Neutrophil (primary cell): ENCODE results near the gene ARHGEF40.

Experiments used
- H3K27ac ChIP-seq: fragments of 200-600 bp; sonication (generic); 2 replicates; pipeline ENCODE4 v1.5.1; 2016; ENCODE audit warnings: mild to moderate bottlenecking, moderate library complexity
- H3K27me3 ChIP-seq: fragments of 200-600 bp; sonication (generic); 2 replicates; pipeline ENCODE4 v1.6.0; 2016; ENCODE audit warnings: mild to moderate bottlenecking
- H3K36me3 ChIP-seq: fragments of 200-600 bp; sonication (generic); 2 replicates; pipeline ENCODE4 v1.5.1; 2017
- H3K4me1 ChIP-seq, 2 experiments: fragments of 200-600 bp in 1 of 2; sonication (generic) in 1 of 2; 1 replicate in 1 of 2; 2 replicates in 1 of 2; pipeline versions ENCODE4 v1.5.1 to v1.6.1; 2013 to 2016; ENCODE audit warnings: low read depth in 1 of 2, low read length in 1 of 2, mild to moderate bottlenecking in 1 of 2, moderate library complexity in 1 of 2; ENCODE audit not compliant: control insufficient read depth in 1 of 2, insufficient read depth in 1 of 2
- H3K4me3 ChIP-seq, 2 experiments: fragments of 200-600 bp in 1 of 2; sonication (generic) in 1 of 2; 1 replicate in 1 of 2; 2 replicates in 1 of 2; pipeline ENCODE4 v1.5.1; 2013 to 2016; ENCODE audit warnings: low read depth in 1 of 2, low read length in 1 of 2, mild to moderate bottlenecking in 1 of 2, moderate library complexity in 1 of 2
- H3K9me3 ChIP-seq: fragments of 200-600 bp; sonication (generic); 2 replicates; pipeline ENCODE4 v1.5.1; 2016
- CTCF ChIP-seq: fragments of 200-600 bp; sonication (generic); IDR thresholded peaks from 2 replicates; pipeline ENCODE4 v1.5.1; 2016; ENCODE audit warnings: antibody characterized with exemption

ARHGEF40 gene

GRCh38 chr14:21048638-21049037, 21.5 kb upstream of the ARHGEF40 start:
- Histone ChIP-seq H3K9me3 (no peaks in the 10 kb centered on the region), H3K27ac (no peak overlapping the region), H3K4me3 (no peak overlapping the region), H3K36me3 (no peaks in the 10 kb centered on the region), H3K4me1 (no peaks in the 10 kb centered on the region), H3K27me3 (peaks cover 16% of the 10 kb centered on the region)
- no peak for TF ChIP-seq CTCF

GRCh38 chr14:21049271-21049673, 20.8 kb upstream of the ARHGEF40 start:
- no peak for TF ChIP-seq CTCF
- H3K9me3 ChIP-seq = no peaks in the 10 kb centered on the region

GRCh38 chr14:21050597-21050996, 19.5 kb upstream of the ARHGEF40 start:
- H3K4me3 ChIP-seq = no peak overlapping the region
- H3K27me3 ChIP-seq = no peaks in the 10 kb centered on the region
- H3K27ac ChIP-seq = no peak overlapping the region
- H3K36me3 ChIP-seq = no peaks in the 10 kb centered on the region
- no peak for TF ChIP-seq CTCF
- no peaks in the 10 kb centered on the region for H3K4me1 ChIP-seq
- no peaks in the 10 kb centered on the region for H3K9me3 ChIP-seq

More at GRCh38 chr14:21049271-21049673, 20.8 kb upstream of the ARHGEF40 start:
- H3K4me1 ChIP-seq = no peaks in the 10 kb centered on the region
- H3K27ac ChIP-seq = no peak overlapping the region
- H3K4me3 ChIP-seq = no peak overlapping the region
- H3K27me3 ChIP-seq = peaks cover 10% of the 10 kb centered on the region
- no peaks in the 10 kb centered on the region for H3K36me3 ChIP-seq

GRCh38 chr14:21053184-21054122, 16.7 kb upstream of the ARHGEF40 start:
- Histone ChIP-seq H3K27me3 (no peaks in the 10 kb centered on the region), H3K9me3 (no peaks in the 10 kb centered on the region), H3K36me3 (no peaks in the 10 kb centered on the region), H3K4me3 (no peak overlapping the region), H3K4me1 (no peaks in the 10 kb centered on the region), H3K27ac (no peak overlapping the region)
- no peak for TF ChIP-seq CTCF

- H3K27ac ChIP-seq = no peak overlapping the region
Measured at GRCh38 chr14:21054123-21054767, 15.9 kb upstream of the ARHGEF40 start.

More at GRCh38 chr14:21054123-21054767, 15.9 kb upstream of the ARHGEF40 start:
- no peak overlapping the region for H3K4me3 ChIP-seq
- H3K27me3 ChIP-seq = no peaks in the 10 kb centered on the region
- no peaks in the 10 kb centered on the region for H3K36me3 ChIP-seq
- no peak for TF ChIP-seq CTCF
- H3K4me1 ChIP-seq = no peaks in the 10 kb centered on the region
- no peaks in the 10 kb centered on the region for H3K9me3 ChIP-seq
